CD4-positive, alpha-beta T cell treated with Interleukin-6 for 4 hours (primary cell): ENCODE data around the gene PTCD1.
"Not testable (repeated sequence)": the region's sequence is repeated elsewhere in the genome, so short reads cannot be mapped to it uniquely, and the experiment has no call there.

Experiments
- DNase-seq: peaks from one replicate; pipeline ENCODE4 v3.0.0-alpha.2; 2020; ENCODE audit warnings: mixed read lengths

Gene PTCD1

GRCh38 chr7:99407872-99408378, 30.7 kb downstream of the PTCD1 start:
- DNase-seq, result peak; percentile 33

GRCh38 chr7:99406557-99406956, 32.0 kb downstream of the PTCD1 start:
- no peak for DNase-seq

GRCh38 chr7:99404977-99405320, 33.6 kb downstream of the PTCD1 start:
- no peak for DNase-seq

- DNase-seq, result no peak
Measured at GRCh38 chr7:99404235-99404976, 34.2 kb downstream of the PTCD1 start.

- no peak for DNase-seq
Measured at GRCh38 chr7:99403764-99404163, 34.8 kb downstream of the PTCD1 start.

- no peak for DNase-seq
Measured at GRCh38 chr7:99402854-99403253, 35.7 kb downstream of the PTCD1 start.

GRCh38 chr7:99399597-99399996, 39.0 kb downstream of the PTCD1 start:
- DNase-seq, result no peak

GRCh38 chr7:99398891-99399445, 39.6 kb downstream of the PTCD1 start:
- DNase-seq, result no peak

GRCh38 chr7:99397297-99397983, 41.2 kb downstream of the PTCD1 start:
- no peak for DNase-seq

- no peak for DNase-seq
Measured at GRCh38 chr7:99396418-99397296, 41.9 kb downstream of the PTCD1 start.

GRCh38 chr7:99395616-99396327, 42.8 kb downstream of the PTCD1 start:
- DNase-seq, result no peak

GRCh38 chr7:99394188-99394502, 44.5 kb downstream of the PTCD1 start:
- no peak for DNase-seq

- no peak for DNase-seq
Measured at GRCh38 chr7:99393355-99394187, 45.0 kb downstream of the PTCD1 start.

- peak; percentile 90 for DNase-seq
Measured at GRCh38 chr7:99392659-99393354, 45.8 kb downstream of the PTCD1 start.

GRCh38 chr7:99392046-99392445, 46.6 kb downstream of the PTCD1 start:
- DNase-seq, result no peak

GRCh38 chr7:99390941-99391602, 47.5 kb downstream of the PTCD1 start:
- DNase-seq, result no peak

- no peak for DNase-seq
Measured at GRCh38 chr7:99389772-99390171, 48.8 kb downstream of the PTCD1 start.

- DNase-seq, result no peak
Measured at GRCh38 chr7:99387912-99388311, 50.7 kb downstream of the PTCD1 start.

GRCh38 chr7:99387239-99387635, 51.4 kb downstream of the PTCD1 start:
- DNase-seq, result not testable (repeated sequence)

- DNase-seq, result peak; percentile 53
Measured at GRCh38 chr7:99386584-99387238, 51.9 kb downstream of the PTCD1 start.
